Progenitor cell of endocrine pancreas (in vitro differentiated cells): ENCODE data around the gene GP1BA. TPM values are rescaled to one million over a fixed set of nuclear protein-coding genes. Genes with fewer than 3 reads are reported as not detected.
A peak's percentile ranks its signal among the peaks of the same experiment; 100 is the strongest.
"Not testable (repeated sequence)": the region's sequence is repeated elsewhere in the genome, so short reads cannot be mapped to it uniquely, and the experiment has no call there.

Experiments used
- DNase-seq: peaks from one replicate; pipeline ENCODE4 v3.0.0; 2021; ENCODE audit warnings: low spot score; ENCODE audit not compliant: unreplicated experiment
- H3K27ac Mint-ChIP-seq: 2 replicates; pipeline ENCODE4 v1.8.0; 2021; ENCODE audit warnings: mild to moderate bottlenecking, moderate library complexity, mixed read lengths
- H3K27me3 Mint-ChIP-seq: 2 replicates; pipeline ENCODE4 v1.8.0; 2021; ENCODE audit warnings: mixed read lengths
- H3K36me3 Mint-ChIP-seq: 2 replicates; pipeline ENCODE4 v1.8.0; 2022; ENCODE audit warnings: mixed read lengths; ENCODE audit not compliant: insufficient read depth
- H3K4me1 Mint-ChIP-seq: 2 replicates; pipeline ENCODE4 v1.8.0; 2021; ENCODE audit warnings: low read depth, mixed read lengths
- H3K4me3 Mint-ChIP-seq: 2 replicates; pipeline ENCODE4 v1.8.0; 2021; ENCODE audit warnings: low read depth, mild to moderate bottlenecking, moderate library complexity, mixed read lengths
- H3K9me3 Mint-ChIP-seq: 2 replicates; pipeline ENCODE4 v1.8.0; 2021; ENCODE audit warnings: low read depth, mixed read lengths
- total RNA-seq: library from RNA; stranded (reverse); gene quantifications from 2 replicates; pipeline ENCODE4 v1.2.1, GENCODE V29; 2021
- TF ChIP-seq, protein P1 (sequence below): fragments of 200-600 bp; sonication (generic); IDR thresholded peaks from one replicate; pipeline ENCODE4 v1.5.0; 2021; ENCODE audit warnings: antibody characterized with exemption, mild to moderate bottlenecking; ENCODE audit not compliant: unreplicated experiment

The GP1BA gene
- total RNA-seq, 1 donor from 2014 or later: not detected

- TF ChIP-seq, protein P1, sequence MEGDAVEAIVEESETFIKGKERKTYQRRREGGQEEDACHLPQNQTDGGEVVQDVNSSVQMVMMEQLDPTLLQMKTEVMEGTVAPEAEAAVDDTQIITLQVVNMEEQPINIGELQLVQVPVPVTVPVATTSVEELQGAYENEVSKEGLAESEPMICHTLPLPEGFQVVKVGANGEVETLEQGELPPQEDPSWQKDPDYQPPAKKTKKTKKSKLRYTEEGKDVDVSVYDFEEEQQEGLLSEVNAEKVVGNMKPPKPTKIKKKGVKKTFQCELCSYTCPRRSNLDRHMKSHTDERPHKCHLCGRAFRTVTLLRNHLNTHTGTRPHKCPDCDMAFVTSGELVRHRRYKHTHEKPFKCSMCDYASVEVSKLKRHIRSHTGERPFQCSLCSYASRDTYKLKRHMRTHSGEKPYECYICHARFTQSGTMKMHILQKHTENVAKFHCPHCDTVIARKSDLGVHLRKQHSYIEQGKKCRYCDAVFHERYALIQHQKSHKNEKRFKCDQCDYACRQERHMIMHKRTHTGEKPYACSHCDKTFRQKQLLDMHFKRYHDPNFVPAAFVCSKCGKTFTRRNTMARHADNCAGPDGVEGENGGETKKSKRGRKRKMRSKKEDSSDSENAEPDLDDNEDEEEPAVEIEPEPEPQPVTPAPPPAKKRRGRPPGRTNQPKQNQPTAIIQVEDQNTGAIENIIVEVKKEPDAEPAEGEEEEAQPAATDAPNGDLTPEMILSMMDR: no peak
- peaks cover 1% of the 10 kb centered on the region for H3K36me3 Mint-ChIP-seq
- H3K27ac Mint-ChIP-seq: no peak overlapping the region
- peaks cover 30% of the 10 kb centered on the region for H3K27me3 Mint-ChIP-seq
- H3K9me3 Mint-ChIP-seq: no peaks in the 10 kb centered on the region
- DNase-seq: no peak
- peaks cover 8% of the 10 kb centered on the region for H3K4me1 Mint-ChIP-seq
- no peak overlapping the region for H3K4me3 Mint-ChIP-seq
Measured at GRCh38 chr17:4902540-4902939, 29.5 kb upstream of the GP1BA start.

- peak; percentile 63 for DNase-seq
- peaks cover 30% of the 10 kb centered on the region for H3K27me3 Mint-ChIP-seq
- no peak within 1 kb of the TSS for H3K4me3 Mint-ChIP-seq
- H3K27ac Mint-ChIP-seq: peak within 1 kb of the TSS; percentile 32
- H3K36me3 Mint-ChIP-seq: peaks cover 1% of the 10 kb centered on the region
- peaks cover 8% of the 10 kb centered on the region for H3K4me1 Mint-ChIP-seq
- H3K9me3 Mint-ChIP-seq: no peaks in the 10 kb centered on the region
- TF ChIP-seq, protein P1: peak; percentile 75
Measured at GRCh38 chr17:4903051-4903818, 28.8 kb upstream of the GP1BA start, which contains the start of gene CHRNE. Gene CHRNE, minus strand, starts transcription at chr17:4903098. Its CDS starts 35 bp downstream, at chr17:4903063.

GRCh38 chr17:4906642-4907041 lies 25.4 kb upstream of the GP1BA start:
- not testable (repeated sequence) for H3K36me3 Mint-ChIP-seq, H3K9me3 Mint-ChIP-seq, H3K4me3 Mint-ChIP-seq, H3K4me1 Mint-ChIP-seq, H3K27ac Mint-ChIP-seq, DNase-seq
- peaks cover 20% of the 10 kb centered on the region for H3K27me3 Mint-ChIP-seq

- TF ChIP-seq, protein P1: no peak
- no peak for DNase-seq
- Mint-ChIP-seq H3K27ac (no peak overlapping the region), H3K4me3 (no peak overlapping the region), H3K36me3 (no peaks in the 10 kb centered on the region), H3K9me3 (no peaks in the 10 kb centered on the region), H3K27me3 (peaks cover 12% of the 10 kb centered on the region), H3K4me1 (peaks cover 9% of the 10 kb centered on the region)
Measured at GRCh38 chr17:4908301-4908700, 23.8 kb upstream of the GP1BA start.

- Mint-ChIP-seq H3K4me1 (peaks cover 5% of the 10 kb centered on the region), H3K4me3 (no peak overlapping the region), H3K36me3 (no peaks in the 10 kb centered on the region), H3K27me3 (peaks cover 10% of the 10 kb centered on the region), H3K27ac (no peak overlapping the region), H3K9me3 (no peaks in the 10 kb centered on the region)
- TF ChIP-seq, protein P1: peak; percentile 78
- DNase-seq: peak; percentile 73
Measured at GRCh38 chr17:4908711-4909496, 23.2 kb upstream of the GP1BA start.
